T-helper 1 cell treated with Interleukin-12 subunit alpha and Interleukin-12 subunit beta and Interleukin-4 antibody, amounts not matched to agents 30 ng/mL and 1 ng/mL, for 36 hours (primary cell): Measurements from ENCODE around the gene SARS2. TPM values are rescaled to one million over a fixed set of nuclear protein-coding genes. Genes with fewer than 3 reads are reported as not detected.
"Not testable (repeated sequence)": the region's sequence is repeated elsewhere in the genome, so short reads cannot be mapped to it uniquely, and the experiment has no call there.

Experiments
- intact Hi-C: fragments of 100-400 bp; cut with micrococcal nuclease; formaldehyde crosslinking; loops from one replicate; pipeline ENCODE4 v1.15.1; 2024
- total RNA-seq: library from RNA; stranded (reverse); gene quantifications from 2 replicates; pipeline ENCODE4 v1.2.3, GENCODE V29; 2022

The SARS2 gene
- total RNA-seq, 1 donor from 2014 or later: 29.5 TPM

DNA sequence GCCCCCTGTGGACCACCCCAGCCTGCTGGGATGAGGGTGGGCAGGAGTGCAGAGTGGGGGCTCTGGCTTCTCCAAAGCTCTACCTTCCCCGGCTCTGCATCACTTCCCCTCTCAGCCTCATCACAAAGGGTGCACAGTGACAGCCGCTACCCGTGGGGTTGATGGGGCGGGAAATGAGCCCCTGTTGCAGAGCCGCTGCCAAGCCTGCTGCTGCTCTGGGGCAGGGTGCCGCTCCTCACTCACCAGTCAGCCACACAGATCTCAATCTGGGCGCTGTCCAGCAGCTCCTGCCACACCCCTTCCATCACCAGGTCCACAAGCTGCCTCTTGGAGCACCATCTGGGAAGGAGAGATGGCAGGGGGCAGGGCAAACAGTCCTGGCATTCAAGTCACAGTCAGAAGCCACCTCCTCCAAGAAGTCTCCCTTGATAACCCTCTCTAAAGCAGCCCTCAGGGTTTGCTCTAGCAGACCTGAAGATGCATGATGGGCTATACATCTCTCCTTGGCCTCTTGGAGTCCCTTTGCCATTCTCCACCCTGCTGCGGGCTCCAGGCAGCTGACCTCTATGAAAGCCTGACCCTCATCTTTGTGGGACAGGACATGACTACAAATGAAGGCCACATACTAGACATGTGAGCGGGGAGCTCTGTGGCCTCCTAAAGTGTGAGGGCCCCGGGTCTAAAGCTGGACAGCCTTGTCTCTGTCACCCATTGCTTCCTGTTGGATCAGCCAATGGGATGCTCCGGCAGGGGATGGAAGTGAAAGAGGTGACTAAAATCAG lies 15.9 kb upstream of the SARS2 start:
- intact Hi-C loops: no loop called here

GRCh38 chr19:38945562-38946228 lies 15.1 kb upstream of the SARS2 start:
- intact Hi-C loops: no loop called here

GRCh38 chr19:38944981-38945506 lies 14.5 kb upstream of the SARS2 start:
- intact Hi-C loops: no loop called here

DNA sequence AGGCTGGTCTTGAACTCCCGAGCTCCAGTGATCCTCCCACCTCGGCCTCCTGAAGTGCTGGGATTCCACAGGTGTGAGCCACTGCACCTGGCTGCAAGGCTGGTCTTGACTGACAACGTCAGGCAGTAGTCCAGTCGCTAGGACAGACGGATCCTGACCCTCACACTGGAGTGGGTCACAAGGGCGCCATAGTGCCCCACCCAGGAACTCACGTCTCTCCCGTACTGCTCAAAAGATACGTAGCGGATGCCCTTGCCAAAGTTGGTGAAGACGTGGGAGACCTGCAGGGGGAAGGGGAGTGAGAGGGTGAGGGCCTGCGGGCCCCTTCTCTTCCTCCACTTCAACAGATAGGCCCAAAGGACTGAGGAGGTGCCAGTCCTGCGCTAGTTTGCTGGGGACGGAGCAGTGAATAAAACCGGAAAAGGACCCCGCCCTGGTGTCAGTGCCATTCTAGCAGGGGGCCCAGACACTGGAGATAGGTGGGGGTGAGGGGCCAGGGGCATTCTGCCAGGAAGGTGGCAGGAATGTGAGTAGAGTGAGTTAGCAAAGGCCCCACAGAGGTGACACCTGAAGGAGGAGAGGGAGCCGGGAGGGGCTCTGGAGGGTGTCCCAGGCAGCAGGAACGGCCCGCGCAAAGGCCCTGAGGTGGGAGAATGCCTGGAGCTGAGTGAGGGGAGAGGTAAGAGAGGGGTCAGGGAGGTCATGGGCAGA lies 12.1 kb upstream of the SARS2 start:
- intact Hi-C loops: no loop called here

- intact Hi-C loops: no loop called here
Observed at GRCh38 chr19:38941979-38942378, 11.4 kb upstream of the SARS2 start.

DNA sequence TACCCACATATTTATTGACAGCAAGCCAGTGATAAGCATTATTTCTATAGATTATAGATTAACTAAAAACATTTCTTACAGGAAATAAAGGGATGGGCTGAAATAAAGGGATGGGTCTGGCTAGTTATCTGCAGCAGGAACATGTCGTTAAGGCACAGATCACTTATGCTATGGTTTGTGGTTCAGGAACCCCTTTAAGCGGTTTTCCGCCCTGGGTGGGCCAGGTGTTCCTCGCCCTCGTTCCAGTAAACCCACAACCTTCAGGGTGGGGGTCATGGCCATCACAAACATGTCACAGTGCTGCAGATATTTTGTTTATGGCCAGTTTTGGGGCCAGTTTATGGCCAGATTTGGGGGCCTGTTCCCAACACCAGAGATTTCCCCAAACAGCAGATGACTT lies 10.9 kb upstream of the SARS2 start:
- intact Hi-C loops: not testable (repeated sequence)

DNA sequence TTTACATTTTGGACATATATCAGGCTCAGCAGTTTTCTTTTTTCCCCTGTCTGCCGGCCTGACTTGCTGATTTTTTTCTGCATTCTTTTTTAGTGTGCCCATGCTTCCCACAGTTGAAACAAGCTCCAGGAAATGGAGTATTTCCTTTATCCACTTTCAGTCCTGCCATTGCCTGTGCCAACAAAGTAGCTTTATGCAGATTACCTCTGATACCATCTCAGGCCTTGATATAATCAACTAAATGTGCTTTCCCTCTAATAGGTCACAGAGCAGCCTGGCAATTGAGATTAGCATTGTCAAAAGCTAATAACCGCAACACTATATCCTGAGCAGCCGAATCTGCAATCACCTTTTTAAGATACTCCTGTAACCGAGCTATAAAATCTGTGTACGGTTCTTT lies 9.4 kb upstream of the SARS2 start:
- intact Hi-C loops: no loop called here

GRCh38 chr19:38933544-38933943 lies 3.0 kb upstream of the SARS2 start:
- intact Hi-C loops: loop anchor here (5.0 kb wide), 1 partner anchor 516 kb away; no protein-coding TSS in a partner anchor

- intact Hi-C loops: loop anchor here (5.0 kb wide), 1 partner anchor 515 kb away; no protein-coding TSS in a partner anchor
Observed at GRCh38 chr19:38932425-38933179, 2.0 kb upstream of the SARS2 start.

DNA sequence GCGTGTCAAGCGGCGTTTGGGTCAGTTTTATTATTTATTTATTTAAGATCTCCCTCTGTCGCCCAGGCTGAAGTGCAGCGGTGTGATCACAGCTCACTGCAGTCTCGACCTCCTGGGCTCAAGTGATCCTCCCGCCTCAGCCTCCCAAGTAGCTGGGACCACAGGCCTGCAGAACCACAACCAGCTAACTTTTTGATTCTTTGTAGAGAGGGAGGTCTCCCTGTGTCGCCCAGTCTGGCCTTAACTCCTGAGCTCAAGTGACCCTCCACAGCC lies 894 bp upstream of the SARS2 start:
- intact Hi-C loops: loop anchor here (2.0 to 5.0 kb wide), 2 partner anchors 163 to 514 kb away; no protein-coding TSS in a partner anchor

DNA sequence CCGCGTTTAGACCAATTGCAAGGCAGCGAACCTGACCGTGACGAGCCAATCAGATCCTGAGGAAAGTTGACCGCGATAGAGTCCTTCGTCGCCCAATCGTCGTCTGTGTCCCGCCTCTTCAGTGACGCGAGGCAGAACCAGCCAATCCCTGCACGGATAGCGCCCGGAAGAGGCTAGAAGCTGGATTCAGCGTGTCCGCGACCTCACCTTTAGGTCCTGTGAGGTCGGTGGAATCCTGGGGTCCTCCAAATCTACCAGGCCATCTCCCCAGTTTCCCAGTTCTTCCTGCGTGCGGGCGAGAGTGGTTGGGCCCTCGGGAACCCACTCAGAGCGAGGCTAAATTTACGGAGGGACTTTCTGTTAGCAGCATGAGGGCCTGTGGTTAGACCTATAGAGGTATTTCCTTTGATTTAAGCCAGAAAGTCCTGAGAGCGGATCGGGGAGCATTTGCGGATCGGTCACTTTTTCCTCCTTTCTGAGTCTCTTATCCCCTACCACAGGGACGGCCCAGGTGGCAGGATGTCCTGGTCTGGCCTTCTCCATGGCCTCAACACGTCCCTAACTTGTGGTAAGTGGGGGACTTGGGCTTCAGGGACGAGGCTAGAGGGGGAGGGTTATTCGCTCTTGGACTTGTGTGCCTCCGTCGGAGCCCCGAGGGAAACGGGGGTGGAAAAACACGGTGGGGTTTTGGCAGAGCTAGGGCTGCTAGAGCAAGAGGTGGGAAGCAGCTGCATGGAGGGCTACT lies 385 bp upstream of the SARS2 start, which contains the start of gene MRPS12:
TSS of gene MRPS12 (plus strand) at position 169 of the 745 bp plus-strand sequence. CDS start at position 520, 351 bp downstream.
- intact Hi-C loops: loop anchor here (1.0 to 5.0 kb wide), 20 partner anchors 21 to 1024 kb away; partner anchors contain the start of genes ACTN4, ECH1, EIF3K and GGN

- intact Hi-C loops: no loop called here
Observed at GRCh38 chr19:38928391-38929001, 2.1 kb downstream of the SARS2 start.

GRCh38 chr19:38924388-38924787 lies 6.2 kb downstream of the SARS2 start:
- intact Hi-C loops: no loop called here

DNA sequence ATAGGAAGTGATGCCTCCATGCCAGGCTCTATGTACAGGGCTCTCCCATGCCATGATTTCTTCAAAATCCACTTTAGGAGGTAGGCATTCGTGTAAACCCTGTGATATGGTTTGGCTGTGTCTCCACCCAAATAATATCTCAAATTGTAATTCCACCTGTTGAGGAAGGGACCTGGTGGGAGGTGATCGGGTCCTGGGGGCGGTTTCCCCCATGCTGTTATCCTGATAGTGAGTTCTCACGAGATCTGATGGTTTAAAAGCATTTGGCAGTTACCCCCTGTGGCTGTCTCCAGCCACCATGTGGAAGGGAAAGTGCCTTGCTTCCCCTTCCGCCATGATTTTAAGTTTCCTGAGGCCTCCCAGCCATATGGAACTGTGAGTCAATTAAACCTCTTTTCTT lies 8.1 kb downstream of the SARS2 start:
- intact Hi-C loops: no loop called here

DNA sequence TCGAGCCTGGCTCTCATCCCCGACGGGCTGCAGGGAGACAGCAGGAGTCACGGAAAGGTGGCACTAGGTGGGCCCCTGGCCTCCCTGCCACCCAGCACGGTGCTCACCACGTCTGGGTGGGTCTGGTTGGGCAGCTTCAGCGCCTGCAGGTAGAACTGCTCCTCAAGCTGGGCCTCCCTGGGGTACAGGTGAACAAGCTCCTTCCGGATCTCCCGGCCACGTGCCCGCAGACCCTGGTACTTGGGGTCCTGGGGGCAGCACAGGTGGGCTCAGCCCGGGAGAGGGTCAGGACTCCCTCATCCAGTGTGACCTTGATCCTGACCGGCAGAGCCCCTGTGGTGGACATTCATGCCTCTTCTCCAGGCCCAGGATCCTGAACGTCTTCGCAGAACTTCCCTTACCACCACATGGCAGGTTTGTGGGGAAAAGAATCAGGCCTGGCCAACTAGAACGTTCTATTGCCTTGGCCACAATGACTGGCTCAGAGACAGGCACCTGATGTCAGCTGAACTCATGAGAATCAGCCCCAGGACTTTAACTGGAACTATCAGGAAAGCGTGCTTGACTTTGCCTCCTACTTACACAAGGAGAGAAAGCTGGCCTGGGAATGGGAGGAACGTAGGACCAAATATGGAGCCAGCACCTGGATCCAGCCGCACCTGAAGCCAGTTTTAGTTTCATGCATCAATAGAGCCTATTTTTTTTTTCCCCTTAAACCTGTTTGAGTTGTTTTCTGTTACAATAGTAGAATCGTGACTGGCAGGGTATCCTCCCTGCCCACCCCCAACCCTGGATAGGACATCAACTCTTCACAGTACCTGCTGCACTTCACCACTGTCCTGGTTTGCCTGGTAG lies 8.9 kb downstream of the SARS2 start:
- intact Hi-C loops: no loop called here

DNA sequence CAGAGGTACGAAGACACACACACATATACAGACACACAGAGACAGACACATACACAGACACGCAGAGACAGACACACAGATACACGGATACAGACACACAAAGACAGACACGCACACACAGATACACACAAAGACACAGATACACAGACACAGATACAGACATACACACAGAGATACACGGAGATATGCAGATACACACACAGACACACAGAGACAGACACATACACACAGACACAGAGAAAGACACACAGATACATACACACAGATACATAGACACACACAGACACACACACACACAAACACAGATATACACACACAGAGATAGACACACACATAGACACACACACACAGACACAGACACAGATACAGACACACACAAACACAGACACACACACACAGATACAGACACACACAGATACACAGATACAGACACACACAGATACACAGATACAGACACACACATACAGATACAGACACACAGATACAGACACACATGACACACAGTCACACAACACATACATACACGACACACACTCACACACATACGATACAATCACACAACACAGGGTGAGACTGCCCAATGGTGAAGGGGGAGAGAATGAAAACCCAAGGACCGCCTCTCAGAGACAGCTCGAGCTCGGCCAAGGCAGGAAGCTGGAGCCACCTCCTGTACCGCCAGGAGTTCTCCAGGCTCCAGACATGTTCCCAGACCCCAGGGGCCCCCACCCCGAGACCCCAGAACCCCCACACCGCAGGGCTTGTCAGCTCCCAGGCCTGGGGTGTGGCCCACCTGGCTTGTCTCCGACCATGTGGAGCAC lies 9.8 kb downstream of the SARS2 start:
- intact Hi-C loops: no loop called here

DNA sequence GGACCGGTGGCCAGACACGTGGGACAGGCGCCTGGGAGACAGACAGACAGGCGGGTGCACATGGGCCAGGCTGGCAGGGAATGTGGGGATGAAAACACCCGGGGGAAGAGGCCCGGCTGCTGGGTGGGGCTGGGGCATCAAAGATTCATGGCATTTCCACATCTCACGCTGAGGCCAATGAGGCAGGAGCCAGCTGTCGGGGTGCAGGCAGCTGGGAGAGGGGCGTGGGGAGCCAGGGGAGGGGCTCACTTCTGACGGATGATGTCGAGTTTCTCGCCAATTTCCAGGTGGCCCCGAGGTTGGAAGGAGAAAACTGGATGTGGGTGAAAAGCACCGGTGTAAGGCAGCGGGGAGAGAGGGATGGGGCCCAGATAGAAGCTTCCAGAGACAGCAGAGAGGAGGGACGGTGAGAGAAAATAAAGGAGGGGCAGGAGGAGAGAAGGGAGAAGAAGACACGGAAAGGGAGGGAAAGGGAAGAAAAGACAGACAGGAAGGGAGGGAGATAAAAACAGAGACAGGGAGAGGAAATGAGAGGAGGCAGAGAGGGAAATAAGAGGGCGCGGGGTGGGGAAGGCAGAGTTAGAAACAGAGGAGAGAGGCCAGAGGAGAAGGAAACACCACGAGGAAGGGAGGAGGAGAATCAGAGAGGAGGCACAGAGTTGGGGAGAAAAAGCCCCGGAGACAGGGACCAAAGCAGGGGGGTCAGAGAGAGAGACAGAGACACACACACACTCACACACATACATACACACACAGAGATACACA lies 10.5 kb downstream of the SARS2 start:
- intact Hi-C loops: no loop called here
